HG02798 (cell line): Measurements from ENCODE around the gene AUH.

Experiments
- ATAC-seq: cut with Tn5 transposase; IDR thresholded peaks from one replicate; pipeline ENCODE4 v1.9.1; 2021; ENCODE audit warnings: mild to moderate bottlenecking; ENCODE audit not compliant: unreplicated experiment, poor library complexity

Gene AUH

GRCh38 chr9:91256235-91256634 lies 105.5 kb downstream of the AUH start:
- ATAC-seq: no peak

- no peak for ATAC-seq
Measured at GRCh38 chr9:91255327-91255726, 106.4 kb downstream of the AUH start.

GRCh38 chr9:91253488-91253887 lies 108.2 kb downstream of the AUH start:
- ATAC-seq: no peak

- no peak for ATAC-seq
Measured at GRCh38 chr9:91248707-91249106, 113.0 kb downstream of the AUH start.

GRCh38 chr9:91247278-91247677 lies 114.4 kb downstream of the AUH start:
- ATAC-seq: no peak

- no peak for ATAC-seq
Measured at GRCh38 chr9:91246846-91247245, 114.9 kb downstream of the AUH start.

- ATAC-seq: no peak
Measured at GRCh38 chr9:91245431-91246313, 116.0 kb downstream of the AUH start.

- no peak for ATAC-seq
Measured at GRCh38 chr9:91243029-91243428, 118.7 kb downstream of the AUH start.

GRCh38 chr9:91241909-91242308 lies 119.8 kb downstream of the AUH start:
- no peak for ATAC-seq

- ATAC-seq: no peak
Measured at GRCh38 chr9:91240596-91241165, 121.0 kb downstream of the AUH start.

- ATAC-seq: no peak
Measured at GRCh38 chr9:91239367-91240111, 122.2 kb downstream of the AUH start.

GRCh38 chr9:91234523-91234922 lies 127.2 kb downstream of the AUH start:
- ATAC-seq: no peak

GRCh38 chr9:91231619-91232018 lies 130.1 kb downstream of the AUH start:
- ATAC-seq: no peak

- no peak for ATAC-seq
Measured at GRCh38 chr9:91223000-91223399, 138.7 kb downstream of the AUH start.

GRCh38 chr9:91222457-91222856 lies 139.3 kb downstream of the AUH start:
- no peak for ATAC-seq

GRCh38 chr9:91221332-91221731 lies 140.4 kb downstream of the AUH start:
- ATAC-seq: no peak

- no peak for ATAC-seq
Measured at GRCh38 chr9:91220491-91221135, 141.1 kb downstream of the AUH start.

GRCh38 chr9:91220021-91220420 lies 141.7 kb downstream of the AUH start:
- ATAC-seq: no peak

- no peak for ATAC-seq
Measured at GRCh38 chr9:91219557-91219956, 142.2 kb downstream of the AUH start.

- no peak for ATAC-seq
Measured at GRCh38 chr9:91217388-91217787, 144.3 kb downstream of the AUH start.

- no peak for ATAC-seq
Measured at GRCh38 chr9:91214867-91215266, 146.9 kb downstream of the AUH start.
